AG09319 (cell line): ENCODE data around the gene TIMMDC1.

Experiments
- DNase-seq: peaks from one replicate; pipeline ENCODE4 v3.0.0-alpha.2; 2010; ENCODE audit warnings: low read depth; ENCODE audit errors: extremely low read depth
- CTCF ChIP-seq: IDR thresholded peaks from 2 replicates; pipeline ENCODE4 v1.5.1; 2011; ENCODE audit warnings: low read depth, mild to moderate bottlenecking, inconsistent platforms, low read length, moderate library complexity

The TIMMDC1 gene

GRCh38 chr3:119492810-119493209 lies 5.5 kb upstream of the TIMMDC1 start:
- no peak for DNase-seq
- no peak for TF ChIP-seq CTCF

GRCh38 chr3:119494597-119494996 lies 3.8 kb upstream of the TIMMDC1 start:
- no peak for DNase-seq
- no peak for TF ChIP-seq CTCF

- TF ChIP-seq CTCF: no peak
- DNase-seq: no peak
Measured at GRCh38 chr3:119497820-119498185, 544 bp upstream of the TIMMDC1 start.

GRCh38 chr3:119500265-119500664 lies 1.9 kb downstream of the TIMMDC1 start:
- DNase-seq: no peak
- no peak for TF ChIP-seq CTCF

GRCh38 chr3:119500901-119501300 lies 2.6 kb downstream of the TIMMDC1 start:
- no peak for DNase-seq
- no peak for TF ChIP-seq CTCF

- TF ChIP-seq CTCF: no peak
- DNase-seq: no peak
Measured at GRCh38 chr3:119506631-119507030, 8.3 kb downstream of the TIMMDC1 start.

- DNase-seq: no peak
- no peak for TF ChIP-seq CTCF
Measured at GRCh38 chr3:119507404-119507803, 9.1 kb downstream of the TIMMDC1 start.
